Mesenchymal stem cell (in vitro differentiated cells and primary cell): ENCODE data around the gene GAP43.
A peak's percentile ranks its signal among the peaks of the same experiment; 100 is the strongest.
"Not testable (repeated sequence)": the region's sequence is repeated elsewhere in the genome, so short reads cannot be mapped to it uniquely, and the experiment has no call there.

Experiments
- DNase-seq: peaks from one replicate; pipeline ENCODE4 v3.0.0-alpha.2; 2013
- H2AFZ ChIP-seq: one replicate; pipeline ENCODE4 v1.6.1; 2013; ENCODE audit warnings: low read depth, mild to moderate bottlenecking, control low read depth, inconsistent platforms, low read length, moderate library complexity
- H2AK5ac ChIP-seq: 2 replicates; pipeline ENCODE4 v1.6.1; 2013; ENCODE audit warnings: low read length, moderate library complexity, mild to moderate bottlenecking, inconsistent platforms; ENCODE audit not compliant: severe bottlenecking
- H2BK120ac ChIP-seq: one replicate; pipeline ENCODE4 v1.6.1; 2013; ENCODE audit warnings: low read depth, mild to moderate bottlenecking, inconsistent platforms, low read length, moderate library complexity
- H2BK12ac ChIP-seq, 2 experiments: one replicate each; pipeline ENCODE4 v1.6.1; 2013; ENCODE audit warnings: inconsistent platforms in 2 of 2, low read length in 2 of 2, mild to moderate bottlenecking in 2 of 2, moderate library complexity in 2 of 2, control low read depth in 1 of 2
- H2BK15ac ChIP-seq: one replicate; pipeline ENCODE4 v1.6.1; 2013; ENCODE audit warnings: mild to moderate bottlenecking, low read depth, inconsistent platforms; ENCODE audit not compliant: poor library complexity, severe bottlenecking
- H2BK5ac ChIP-seq: 2 replicates; pipeline ENCODE4 v1.6.1; 2013; ENCODE audit warnings: low read depth, mild to moderate bottlenecking, low read length, control low read depth, inconsistent platforms; ENCODE audit not compliant: poor library complexity, severe bottlenecking
- H3K14ac ChIP-seq, 2 experiments: one replicate each; pipeline ENCODE4 v1.6.1; 2013; ENCODE audit warnings: inconsistent platforms in 2 of 2, low read length in 2 of 2, control low read depth in 1 of 2, mild to moderate bottlenecking in 1 of 2, moderate library complexity in 1 of 2
- H3K18ac ChIP-seq, 2 experiments: one replicate each; pipeline ENCODE4 v1.6.1; 2013; ENCODE audit warnings: inconsistent platforms in 2 of 2, low read length in 2 of 2, control low read depth in 1 of 2, low read depth in 1 of 2, mild to moderate bottlenecking in 1 of 2
- H3K23ac ChIP-seq, 2 experiments: one replicate each; pipeline ENCODE4 v1.6.1; 2013; ENCODE audit warnings: inconsistent platforms in 2 of 2, low read length in 2 of 2, mild to moderate bottlenecking in 2 of 2, moderate library complexity in 2 of 2, control low read depth in 1 of 2
- H3K27ac ChIP-seq: 2 replicates; pipeline ENCODE4 v1.5.1; 2013; ENCODE audit warnings: mild to moderate bottlenecking, moderate library complexity, low read length, control low read depth, inconsistent platforms; ENCODE audit not compliant: poor library complexity, severe bottlenecking
- H3K27me3 ChIP-seq, 2 experiments: 2 replicates each; pipeline versions ENCODE4 v1.6.1 to v1.7.0; 2013; ENCODE audit warnings: low read length in 2 of 2, mild to moderate bottlenecking in 2 of 2, moderate library complexity in 2 of 2, control low read depth in 1 of 2, inconsistent platforms in 1 of 2; ENCODE audit not compliant: control insufficient read depth in 1 of 2, insufficient read depth in 1 of 2
- H3K36me3 ChIP-seq, 2 experiments: 2 replicates each; pipeline versions ENCODE4 v1.6.1 to v1.7.0; 2013; ENCODE audit warnings: low read length in 2 of 2, control low read depth in 1 of 2, inconsistent platforms in 1 of 2, low read depth in 1 of 2, mild to moderate bottlenecking in 1 of 2; ENCODE audit not compliant: insufficient read depth in 2 of 2, control insufficient read depth in 1 of 2
- H3K4ac ChIP-seq, 2 experiments: one replicate each; pipeline ENCODE4 v1.6.1; 2013; ENCODE audit warnings: inconsistent platforms in 2 of 2, low read length in 2 of 2, mild to moderate bottlenecking in 2 of 2, moderate library complexity in 2 of 2, control low read depth in 1 of 2, low read depth in 1 of 2
- H3K4me1 ChIP-seq: 2 replicates; pipeline ENCODE4 v1.6.1; 2013; ENCODE audit warnings: low read depth, low read length, control low read depth; ENCODE audit not compliant: control insufficient read depth, insufficient read depth
- H3K4me2 ChIP-seq: 2 replicates; pipeline ENCODE4 v1.6.1; 2013; ENCODE audit warnings: low read length, mild to moderate bottlenecking, inconsistent platforms; ENCODE audit not compliant: poor library complexity, severe bottlenecking
- H3K4me3 ChIP-seq, 2 experiments: 2 replicates each; pipeline versions ENCODE4 v1.5.1 to v1.7.0; 2013; ENCODE audit warnings: low read length in 2 of 2, mild to moderate bottlenecking in 2 of 2, control low read depth in 1 of 2, low read depth in 1 of 2; ENCODE audit not compliant: insufficient read depth in 1 of 2
- H3K79me1 ChIP-seq: replicated peaks from 2 replicates; pipeline ENCODE4 v1.6.1; 2013; ENCODE audit warnings: mild to moderate bottlenecking, control low read depth, low read length, inconsistent platforms; ENCODE audit not compliant: poor library complexity, severe bottlenecking
- H3K9ac ChIP-seq: 2 replicates; pipeline ENCODE4 v1.7.0; 2013; ENCODE audit warnings: mild to moderate bottlenecking, low read length, moderate library complexity
- H3K9me3 ChIP-seq: 2 replicates; pipeline ENCODE4 v1.7.0; 2013; ENCODE audit warnings: mild to moderate bottlenecking, low read length; ENCODE audit not compliant: control insufficient read depth
- H4K8ac ChIP-seq: one replicate; pipeline ENCODE4 v1.6.1; 2013; ENCODE audit warnings: inconsistent platforms, mild to moderate bottlenecking, low read length, moderate library complexity
- H4K91ac ChIP-seq: one replicate; pipeline ENCODE4 v1.6.1; 2013; ENCODE audit warnings: mild to moderate bottlenecking, low read length, inconsistent platforms
- WGBS: methylation state at CpG from one replicate; pipeline ENCODE4 v1.1.7; 2013; ENCODE audit warnings: mixed read lengths; 5-methylcytosine and 5-hydroxymethylcytosine counted together

GAP43 gene

GRCh38 chr3:115741650-115742049 lies 118.3 kb downstream of the GAP43 start:
- H3K4me3 ChIP-seq, result no peak overlapping the region
- no peak overlapping the region for H4K8ac ChIP-seq
- no peaks in the 10 kb centered on the region for H3K4me1 ChIP-seq
- no peak overlapping the region for H2AK5ac ChIP-seq
- no peaks in the 10 kb centered on the region for H3K79me1 ChIP-seq
- H3K27me3 ChIP-seq, result no peaks in the 10 kb centered on the region
- no peak overlapping the region for H2BK5ac ChIP-seq
- no peak overlapping the region for H3K4ac ChIP-seq
- no peak overlapping the region for H3K18ac ChIP-seq
- no peak overlapping the region for H2BK120ac ChIP-seq
- no peak overlapping the region for H2AFZ ChIP-seq
- H2BK12ac ChIP-seq, result no peak overlapping the region
- H3K36me3 ChIP-seq, result no peaks in the 10 kb centered on the region
- no peak overlapping the region for H3K27ac ChIP-seq
- no peak overlapping the region for H3K23ac ChIP-seq
- no peak for DNase-seq
- WGBS, result 96% methylated on average over 5 of the region's 5 CpGs
- no peak overlapping the region for H3K4me2 ChIP-seq
- no peak overlapping the region for H2BK15ac ChIP-seq
- no peak overlapping the region for H4K91ac ChIP-seq
- H3K9me3 ChIP-seq, result peaks cover 20% of the 10 kb centered on the region
- H3K9ac ChIP-seq, result no peak overlapping the region
- no peak overlapping the region for H3K14ac ChIP-seq

- not testable (repeated sequence) for H3K14ac ChIP-seq, H3K27ac ChIP-seq, H4K91ac ChIP-seq, H3K23ac ChIP-seq, H3K18ac ChIP-seq, H2AFZ ChIP-seq, H3K36me3 ChIP-seq, H3K4me3 ChIP-seq, H3K9me3 ChIP-seq, H4K8ac ChIP-seq, H3K27me3 ChIP-seq, H2BK12ac ChIP-seq, H2AK5ac ChIP-seq, H3K4ac ChIP-seq, H3K9ac ChIP-seq, H2BK5ac ChIP-seq, H3K4me2 ChIP-seq, H3K79me1 ChIP-seq, DNase-seq, H3K4me1 ChIP-seq, H2BK15ac ChIP-seq, H2BK120ac ChIP-seq
- 96% methylated on average over 4 of the region's 4 CpGs for WGBS
These were observed 121.2 kb downstream of the GAP43 start for GRCh38 chr3:115744516-115744915.

- not testable (repeated sequence) for H3K23ac ChIP-seq, H3K18ac ChIP-seq, H3K36me3 ChIP-seq, H2BK12ac ChIP-seq, H3K4me2 ChIP-seq, H4K91ac ChIP-seq, H3K14ac ChIP-seq, H3K9me3 ChIP-seq, H3K4me3 ChIP-seq, H3K9ac ChIP-seq, H2BK5ac ChIP-seq, H3K4ac ChIP-seq, H2BK120ac ChIP-seq, H3K27me3 ChIP-seq, H3K27ac ChIP-seq, DNase-seq, H4K8ac ChIP-seq, H2AK5ac ChIP-seq, H2AFZ ChIP-seq, H2BK15ac ChIP-seq, H3K4me1 ChIP-seq, H3K79me1 ChIP-seq
- WGBS, result 80% methylated on average over 1 of the region's 1 CpG
These were observed 129.7 kb downstream of the GAP43 start for GRCh38 chr3:115752978-115753377.

GRCh38 chr3:115758076-115758763 lies 134.9 kb downstream of the GAP43 start:
- Histone ChIP-seq H3K27me3 (peaks cover 0 to 5% of the 10 kb centered on the region in 2 experiments), H3K9me3 (no peaks in the 10 kb centered on the region), H3K4me2 (peak overlapping the region; percentile 34), H4K8ac (no peak overlapping the region), H3K4me3 (no peak overlapping the region), H3K4me1 (peaks cover 2% of the 10 kb centered on the region), H3K9ac (no peak overlapping the region), H3K79me1 (no peaks in the 10 kb centered on the region), H3K23ac (no peak overlapping the region), H2BK5ac (no peak overlapping the region), H4K91ac (no peak overlapping the region), H2BK15ac (no peak overlapping the region), H2AFZ (no peak overlapping the region), H3K27ac (no peak overlapping the region), H2AK5ac (no peak overlapping the region), H3K14ac (no peak overlapping the region), H2BK12ac (no peak overlapping the region), H3K36me3 (no peaks in the 10 kb centered on the region), H3K4ac (no peak overlapping the region), H2BK120ac (no peak overlapping the region), H3K18ac (no peak overlapping the region)
- no peak for DNase-seq
- WGBS, result 82% methylated on average over 1 of the region's 1 CpG
